Right cardiac atrium (tissue), 5 donors: Measurements from ENCODE around the gene HEMK1. TPM values are rescaled to one million over a fixed set of nuclear protein-coding genes. Genes with fewer than 3 reads are reported as not detected.
A peak's percentile ranks its signal among the peaks of the same experiment; 100 is the strongest.

Experiments used
- ATAC-seq, 2 donors: fragments of 200-7000 bp; cut with Tn5 transposase; one replicate each; pipeline versions ENCODE4 v1.8.0 to v1.9.1; 2020; ENCODE audit warnings: moderate library complexity in 2 of 2, mild to moderate bottlenecking in 1 of 2
- DNase-seq, 3 donors: peaks; one replicate each; pipeline ENCODE4 v3.0.0-alpha.2; 2020
- H3K27ac ChIP-seq: one replicate; pipeline ENCODE4 v1.5.1; 2013; ENCODE audit warnings: mild to moderate bottlenecking, low read length, control low read depth, moderate library complexity
- H3K27me3 ChIP-seq: one replicate; pipeline ENCODE4 v1.6.1; 2013; ENCODE audit not compliant: control insufficient read depth, insufficient read depth
- H3K4me1 ChIP-seq: one replicate; pipeline ENCODE4 v1.6.1; 2013; ENCODE audit warnings: low read length; ENCODE audit not compliant: control insufficient read depth, insufficient read depth
- H3K4me3 ChIP-seq: one replicate; pipeline ENCODE4 v1.5.1; 2013; ENCODE audit warnings: low read length, control low read depth
- H3K9me3 ChIP-seq: one replicate; pipeline ENCODE4 v1.6.1; 2013; ENCODE audit warnings: low read length; ENCODE audit not compliant: control insufficient read depth
- WGBS: extraction: QIAGEN DNeasy Blood & Tissue Kit; methylation state at CpG from one replicate; pipeline ENCODE4 v1.1.7; 2013; 5-methylcytosine and 5-hydroxymethylcytosine counted together
- intact Hi-C, 4 donors: fragments of 100-400 bp; cut with DNase I; formaldehyde crosslinking; loops; one replicate each; pipeline versions ENCODE4 v1.11.0 to v1.14.0; 2022 to 2023
- polyA plus RNA-seq: library from polyadenylated mRNA; stranded (reverse); fragments of 200-250 nt; gene quantifications from one replicate; pipeline ENCODE4 v1.2.3, GENCODE V29; 2013
- total RNA-seq, 4 donors: library from RNA; stranded (reverse); fragmentation: NEBNext Ultra II Directional; extraction: Animal tissue kit (Norgen Biotek cat#: 25700); gene quantifications; one replicate each; pipeline ENCODE4 v1.2.1, GENCODE V29; 2021
- donor health status: healthy with polysubstance abuse.
- donor health status: DM: no; HTN: yes; CAD: no.
- donor health status: DM: no; HTN: no; CAD: no.
- donor health status: DM: no; HTN: yes; CAD: no; lungs with severe emphysema.
- donor health status: DM: yes; HTN: yes; CAD: no.

Gene HEMK1
- total and polyA plus RNA-seq, 5 donors, result 14.0 to 18.3 (median 16.6) TPM

DNA sequence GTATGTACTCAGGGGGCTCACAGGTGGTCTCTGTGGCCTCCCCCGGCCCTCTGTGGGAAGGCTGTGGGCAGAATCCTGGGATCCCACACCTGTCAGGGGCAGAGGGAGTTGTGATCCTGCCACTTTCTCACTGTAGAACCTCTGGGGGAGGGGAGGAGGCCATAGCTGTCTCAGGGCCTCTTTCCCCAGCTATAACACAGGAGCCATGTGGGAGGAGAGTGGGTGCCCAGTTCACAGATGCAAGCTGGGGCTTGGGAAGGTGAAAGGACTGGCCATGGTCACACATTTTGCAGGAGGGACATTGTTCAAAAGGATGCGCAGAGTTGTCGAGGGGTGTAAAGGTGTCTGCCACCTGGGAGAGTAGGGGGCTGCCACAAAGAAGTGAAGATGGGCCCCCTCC, 59.3 kb downstream of the HEMK1 start:
- Histone ChIP-seq H3K27me3 (no peaks in the 10 kb centered on the region), H3K4me3 (no peak overlapping the region), H3K9me3 (no peaks in the 10 kb centered on the region), H3K27ac (no peak overlapping the region), H3K4me1 (peaks cover 17% of the 10 kb centered on the region)
- 92% methylated on average over 3 of the region's 3 CpGs for WGBS
- DNase-seq, result no peak
- intact Hi-C loops, result no loop called here
- ATAC-seq, result no peak

DNA sequence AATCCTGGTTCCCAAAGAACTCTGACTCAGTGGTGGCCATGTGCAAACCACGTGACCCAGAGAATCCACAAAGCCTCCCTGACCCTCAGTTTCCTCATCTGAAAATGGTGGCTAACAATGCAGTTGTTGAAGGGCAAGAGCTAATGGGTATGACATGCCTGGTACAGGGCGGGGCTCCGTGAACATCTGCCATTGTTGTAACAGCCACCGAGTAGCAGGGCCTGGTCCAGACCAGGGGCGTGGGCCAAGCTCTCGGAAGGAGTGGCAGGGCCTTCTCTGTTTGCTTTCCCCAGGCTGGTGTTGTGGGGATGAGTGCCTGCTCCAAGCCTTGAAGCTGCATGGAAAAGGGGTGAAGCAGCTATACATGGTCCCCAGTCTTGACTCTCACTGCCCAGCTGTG, 61.1 kb downstream of the HEMK1 start:
- Histone ChIP-seq H3K9me3 (no peaks in the 10 kb centered on the region), H3K4me3 (no peak overlapping the region), H3K4me1 (peaks cover 7% of the 10 kb centered on the region), H3K27me3 (no peaks in the 10 kb centered on the region), H3K27ac (no peak overlapping the region)
- WGBS, result 89% methylated on average over 6 of the region's 6 CpGs
- ATAC-seq (no peak), DNase-seq (no peak)
- intact Hi-C loops, result no loop called here

DNA sequence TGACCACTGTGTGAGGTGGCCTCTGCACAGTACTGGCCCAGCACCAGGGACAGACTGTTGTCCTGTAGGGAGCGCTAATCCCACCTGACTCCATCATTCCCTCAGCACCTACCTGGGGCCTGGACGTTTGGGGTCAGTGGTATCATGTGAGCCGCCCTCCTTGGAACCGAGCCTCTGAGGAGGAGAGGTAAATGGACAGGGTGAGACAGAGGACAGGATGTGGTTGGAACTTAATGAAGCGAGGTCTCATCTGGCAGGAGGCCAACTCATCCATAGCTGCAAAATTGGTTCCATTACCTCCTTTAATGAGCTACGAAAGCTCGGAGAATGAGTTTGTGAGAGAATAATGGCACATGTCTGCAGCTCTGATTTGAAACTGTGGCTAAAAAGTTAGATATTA, 61.6 kb downstream of the HEMK1 start:
- WGBS, result 66% methylated on average over 7 of the region's 7 CpGs
- Histone ChIP-seq H3K4me3 (no peak overlapping the region), H3K27me3 (no peaks in the 10 kb centered on the region), H3K9me3 (no peaks in the 10 kb centered on the region), H3K4me1 (peaks cover 7% of the 10 kb centered on the region), H3K27ac (no peak overlapping the region)
- DNase-seq (peak in 1 of 3 donors; percentile 32), ATAC-seq (no peak)
- intact Hi-C loops, result no loop called here

DNA sequence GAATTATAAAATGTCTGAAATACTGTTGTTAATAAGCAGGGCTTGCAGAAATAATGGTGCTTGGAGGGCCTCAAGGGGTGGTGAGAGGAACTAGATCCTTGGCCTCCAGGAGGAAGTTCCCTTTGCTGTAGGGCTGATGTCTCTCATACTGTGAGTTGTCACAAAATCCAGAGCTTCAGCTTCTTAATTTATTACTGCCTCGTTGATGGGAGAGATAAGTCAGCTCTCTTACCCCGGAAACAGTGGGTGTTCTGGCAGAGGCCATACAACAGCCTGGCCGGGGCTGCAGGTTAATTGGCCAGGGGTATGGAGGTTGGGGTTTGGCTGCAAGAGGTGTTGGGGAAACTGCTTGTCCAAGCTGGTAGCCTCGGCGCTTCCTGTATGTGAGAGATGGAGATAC, 63.1 kb downstream of the HEMK1 start:
- WGBS, result 33% methylated on average over 5 of the region's 5 CpGs
- no peak overlapping the region for H3K27ac ChIP-seq

DNA sequence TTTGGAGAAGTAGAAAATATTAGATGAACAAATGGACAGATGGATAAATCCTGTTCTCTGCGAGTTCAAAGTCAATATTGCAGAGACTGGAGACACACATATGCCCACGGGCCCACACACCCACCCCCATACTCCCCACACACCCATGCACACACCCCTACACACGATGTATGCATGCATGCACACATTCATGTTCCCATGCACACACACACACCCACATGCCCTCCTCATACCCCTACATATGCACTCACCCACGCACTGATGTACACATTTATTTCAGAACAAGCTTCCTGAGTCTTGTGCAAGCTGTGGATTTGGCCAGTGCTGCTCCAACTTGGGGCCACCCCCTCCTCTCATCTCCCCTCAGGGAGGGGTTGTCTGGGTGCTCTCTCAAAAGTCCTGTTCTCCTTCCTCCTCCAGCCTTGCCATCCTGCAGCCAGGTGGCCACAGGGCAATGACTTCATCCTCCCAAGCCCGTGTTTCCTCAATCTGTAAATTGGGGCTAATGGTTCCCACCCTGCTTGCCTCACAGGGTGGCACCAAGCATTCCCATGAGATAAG, 64.0 kb downstream of the HEMK1 start:
- H3K9me3 ChIP-seq, result no peaks in the 10 kb centered on the region
- DNase-seq, result no peak
- intact Hi-C loops, result no loop called here
- 70% methylated on average over 5 of the region's 5 CpGs for WGBS
- peaks cover 2% of the 10 kb centered on the region for H3K4me1 ChIP-seq
- H3K4me3 ChIP-seq, result no peak overlapping the region
- H3K27ac ChIP-seq, result no peak overlapping the region
- ATAC-seq, result no peak
- no peaks in the 10 kb centered on the region for H3K27me3 ChIP-seq

More for the DNA sequence above, 63.1 kb downstream of the HEMK1 start:
- H3K4me3 ChIP-seq, result no peak overlapping the region
- H3K9me3 ChIP-seq, result no peaks in the 10 kb centered on the region
- peaks cover 2% of the 10 kb centered on the region for H3K4me1 ChIP-seq
- ATAC-seq (no peak), DNase-seq (peak in 1 of 3 donors; percentile 53)
- no peaks in the 10 kb centered on the region for H3K27me3 ChIP-seq
- intact Hi-C loops, result no loop called here

DNA sequence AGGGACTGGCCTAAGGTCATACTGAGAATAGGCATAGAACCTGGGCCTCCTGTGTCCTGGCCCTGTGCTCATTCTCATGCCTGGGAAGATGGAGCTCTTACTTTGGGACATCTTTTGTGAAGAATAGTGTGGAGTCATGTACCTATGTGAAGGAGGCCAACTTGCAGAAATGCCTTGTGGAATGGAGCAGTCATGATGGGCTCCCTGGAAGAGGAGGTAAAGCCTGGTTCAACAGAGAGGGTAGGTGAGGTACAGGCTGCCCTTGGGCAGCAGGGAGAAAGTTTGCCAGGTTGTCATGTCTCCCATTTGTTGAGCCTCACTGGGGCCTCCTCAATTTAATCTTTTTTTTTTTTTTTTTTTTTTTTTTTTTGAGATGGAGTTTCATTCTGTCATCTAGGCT, 65.7 kb downstream of the HEMK1 start:
- Histone ChIP-seq H3K9me3 (no peaks in the 10 kb centered on the region), H3K4me1 (peaks cover 6% of the 10 kb centered on the region), H3K27ac (no peak overlapping the region), H3K4me3 (no peak overlapping the region), H3K27me3 (no peaks in the 10 kb centered on the region)
- intact Hi-C loops, result no loop called here
- no peak for ATAC-seq
- DNase-seq, result no peak

DNA sequence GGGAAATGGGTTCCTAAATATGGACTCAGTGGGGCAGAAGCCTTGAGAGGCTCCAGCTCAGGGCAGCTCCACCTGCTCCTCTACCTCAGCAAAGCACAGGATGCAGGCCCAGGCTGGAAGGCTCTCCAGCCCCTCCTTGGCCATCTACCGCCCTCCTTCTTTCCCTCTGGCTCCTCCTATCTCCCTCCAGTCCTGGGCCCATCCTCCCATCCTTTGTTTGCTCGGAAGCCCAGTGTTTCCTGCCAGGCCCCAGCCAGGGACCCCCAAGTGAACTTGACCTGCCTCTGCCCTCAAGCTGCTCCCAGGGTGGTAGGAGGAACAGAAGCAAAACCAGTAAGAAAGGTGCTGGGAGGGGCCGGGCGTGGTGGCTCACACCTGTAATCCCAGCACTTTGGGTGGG, 67.7 kb downstream of the HEMK1 start:
- no peak for ATAC-seq
- Histone ChIP-seq H3K27ac (peak overlapping the region; percentile 2), H3K4me1 (peaks cover 6% of the 10 kb centered on the region), H3K27me3 (no peaks in the 10 kb centered on the region), H3K9me3 (no peaks in the 10 kb centered on the region), H3K4me3 (no peak overlapping the region)
- intact Hi-C loops, result no loop called here
- peak in 1 of 3 donors; percentile 12 for DNase-seq
- 74% methylated on average over 4 of the region's 4 CpGs for WGBS

- intact Hi-C loops, result no loop called here
- peak; percentile 4 to 7 for ATAC-seq
- Histone ChIP-seq H3K27ac (no peak overlapping the region), H3K4me1 (peaks cover 6% of the 10 kb centered on the region), H3K9me3 (no peaks in the 10 kb centered on the region), H3K27me3 (no peaks in the 10 kb centered on the region), H3K4me3 (no peak overlapping the region)
- DNase-seq, result no peak
- WGBS, result 74% methylated on average over 3 of the region's 3 CpGs
These were observed 68.6 kb downstream of the HEMK1 start for GRCh38 chr3:50637945-50638344.

DNA sequence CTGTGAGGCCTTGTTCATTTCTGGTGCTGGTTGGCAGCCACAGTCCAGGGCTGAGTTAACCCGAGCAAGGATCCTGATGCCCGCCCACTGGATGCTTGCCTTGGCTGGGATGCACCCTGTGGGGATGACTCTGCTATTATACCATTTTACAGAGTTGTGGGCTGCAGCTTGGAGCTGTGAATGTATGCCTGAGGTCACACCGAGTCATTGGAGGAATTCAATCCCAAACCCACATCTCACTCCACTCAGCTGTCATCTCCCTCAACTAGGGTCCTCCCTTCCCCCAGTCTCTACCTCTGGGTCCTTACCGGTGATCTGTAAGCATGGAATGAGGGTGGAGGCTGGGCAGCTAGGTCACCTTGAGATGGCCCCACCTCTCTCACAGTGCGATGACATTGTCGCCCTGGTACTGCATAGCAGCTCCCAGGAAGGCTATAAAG, 69.8 kb downstream of the HEMK1 start:
- intact Hi-C loops, result no loop called here
- peak overlapping the region; percentile 40 for H3K27ac ChIP-seq
- DNase-seq (no peak), ATAC-seq (peak; percentile 8 to 25)
- H3K9me3 ChIP-seq, result no peaks in the 10 kb centered on the region
- H3K4me3 ChIP-seq, result no peak overlapping the region
- 69% methylated on average over 6 of the region's 6 CpGs for WGBS
- H3K4me1 ChIP-seq, result peaks cover 6% of the 10 kb centered on the region
- no peaks in the 10 kb centered on the region for H3K27me3 ChIP-seq

GRCh38 chr3:50642382-50642781, 73.1 kb downstream of the HEMK1 start:
- Histone ChIP-seq H3K9me3 (no peaks in the 10 kb centered on the region), H3K27me3 (no peaks in the 10 kb centered on the region), H3K4me1 (peaks cover 7% of the 10 kb centered on the region), H3K27ac (no peak overlapping the region), H3K4me3 (no peak overlapping the region)
- WGBS, result 96% methylated on average over 1 of the region's 1 CpG
- DNase-seq (no peak), ATAC-seq (no peak)
- intact Hi-C loops, result no loop called here

DNA sequence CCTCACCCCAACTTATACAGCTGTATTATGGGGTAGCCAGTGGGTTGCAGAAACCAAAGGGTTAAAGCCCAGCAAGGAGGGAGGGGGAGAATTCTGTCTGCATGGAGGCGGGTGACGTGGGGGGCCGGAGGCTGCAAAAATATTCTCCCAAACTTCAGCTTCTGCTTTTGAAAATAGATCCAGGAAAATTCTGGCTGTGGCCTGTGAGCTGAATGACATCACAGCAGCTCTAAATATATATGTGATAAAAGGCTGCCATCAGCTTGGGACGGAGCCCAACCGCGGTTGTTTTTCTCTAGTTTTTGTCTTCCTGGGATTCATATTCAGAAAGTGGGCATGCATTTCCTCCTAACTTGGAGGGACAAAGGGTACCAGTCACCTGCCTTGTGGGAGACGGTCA, 75.2 kb downstream of the HEMK1 start:
- Histone ChIP-seq H3K4me1 (peaks cover 9% of the 10 kb centered on the region), H3K27me3 (no peaks in the 10 kb centered on the region), H3K9me3 (no peaks in the 10 kb centered on the region), H3K27ac (peak overlapping the region; percentile 89), H3K4me3 (no peak overlapping the region)
- 20% methylated on average over 7 of the region's 7 CpGs for WGBS
- ATAC-seq, result no peak
- intact Hi-C loops, result no loop called here
- DNase-seq, result no peak

GRCh38 chr3:50645378-50645777, 76.1 kb downstream of the HEMK1 start:
- H3K9me3 ChIP-seq, result no peaks in the 10 kb centered on the region
- H3K27me3 ChIP-seq, result no peaks in the 10 kb centered on the region
- DNase-seq (no peak), ATAC-seq (no peak)
- 80% methylated on average over 2 of the region's 2 CpGs for WGBS
- no peak overlapping the region for H3K4me3 ChIP-seq
- H3K4me1 ChIP-seq, result peaks cover 9% of the 10 kb centered on the region
- peak overlapping the region; percentile 89 for H3K27ac ChIP-seq
- intact Hi-C loops, result no loop called here
